ENCODE results near the gene ATXN7L3. TPM values are rescaled to one million over a fixed set of nuclear protein-coding genes. Genes with fewer than 3 reads are reported as not detected.

Gene ATXN7L3
- total RNA-seq, 2 experiments from 2014 or later, result 106 to 122 TPM

DNA sequence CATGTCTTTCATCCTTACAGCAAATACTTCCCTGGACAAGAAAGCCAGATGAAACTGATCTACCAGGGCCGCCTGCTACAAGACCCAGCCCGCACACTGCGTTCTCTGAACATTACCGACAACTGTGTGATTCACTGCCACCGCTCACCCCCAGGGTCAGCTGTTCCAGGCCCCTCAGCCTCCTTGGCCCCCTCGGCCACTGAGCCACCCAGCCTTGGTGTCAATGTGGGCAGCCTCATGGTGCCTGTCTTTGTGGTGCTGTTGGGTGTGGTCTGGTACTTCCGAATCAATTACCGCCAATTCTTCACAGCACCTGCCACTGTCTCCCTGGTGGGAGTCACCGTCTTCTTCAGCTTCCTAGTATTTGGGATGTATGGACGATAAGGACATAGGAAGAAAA, 9.2 kb downstream of the ATXN7L3 start:
- peaks cover 16% of the 10 kb centered on the region for H3K36me3 Mint-ChIP-seq
- DNase-seq (no peak), ATAC-seq (no peak)
- H3K4me3 Mint-ChIP-seq, result no peak overlapping the region
- H3K27me3 Mint-ChIP-seq, result no peaks in the 10 kb centered on the region
- H3K27ac Mint-ChIP-seq, result peak overlapping the region; percentile 65
- H3K4me1 Mint-ChIP-seq, result peaks cover 17% of the 10 kb centered on the region
- CTCF ChIA-PET, result no interaction called here
- no peaks in the 10 kb centered on the region for H3K9me3 Mint-ChIP-seq (ENCODE audit: low read depth)

DNA sequence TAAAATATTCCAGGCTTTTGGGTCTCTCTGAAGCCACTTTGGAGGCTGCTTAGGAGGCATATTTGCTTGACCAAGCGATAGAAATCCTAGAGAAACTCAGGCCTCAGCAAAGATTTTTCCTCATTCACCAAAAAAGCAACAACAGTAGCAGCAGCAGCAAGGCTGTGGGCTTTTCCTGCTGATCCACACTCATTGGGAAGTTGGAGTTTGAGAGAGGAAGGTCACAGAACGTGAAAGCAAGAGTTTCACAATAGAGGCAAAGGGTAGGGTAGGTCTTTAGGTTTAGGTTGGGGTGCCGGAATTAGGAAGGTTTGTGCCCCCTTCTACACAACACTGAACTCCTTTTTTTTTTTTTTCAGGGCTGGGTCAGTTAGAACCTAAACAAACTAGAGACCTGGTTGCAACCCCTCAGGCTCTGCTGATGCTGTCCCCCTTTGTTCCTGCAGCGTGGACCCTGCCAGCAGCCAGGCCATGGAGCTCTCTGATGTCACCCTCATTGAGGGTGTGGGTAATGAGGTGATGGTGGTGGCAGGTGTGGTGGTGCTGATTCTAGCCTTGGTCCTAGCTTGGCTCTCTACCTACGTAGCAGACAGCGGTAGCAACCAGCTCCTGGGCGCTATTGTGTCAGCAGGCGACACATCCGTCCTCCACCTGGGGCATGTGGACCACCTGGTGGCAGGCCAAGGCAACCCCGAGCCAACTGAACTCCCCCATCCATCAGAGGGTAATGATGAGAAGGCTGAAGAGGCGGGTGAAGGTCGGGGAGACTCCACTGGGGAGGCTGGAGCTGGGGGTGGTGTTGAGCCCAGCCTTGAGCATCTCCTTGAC, 10.9 kb downstream of the ATXN7L3 start:
- H3K4me1 Mint-ChIP-seq, result peaks cover 31% of the 10 kb centered on the region
- no peaks in the 10 kb centered on the region for H3K27me3 Mint-ChIP-seq
- no peak for DNase-seq
- H3K9me3 Mint-ChIP-seq (ENCODE audit: low read depth), result no peaks in the 10 kb centered on the region
- CTCF ChIA-PET, result interaction anchor here (1.6 kb wide), 1 partner anchor 21 kb away, joined by 5 read pairs; no protein-coding TSS in a partner anchor
- ATAC-seq, result no peak
- H3K4me3 Mint-ChIP-seq, result peak overlapping the region; percentile 98
- H3K36me3 Mint-ChIP-seq, result peaks cover 13% of the 10 kb centered on the region
- H3K27ac Mint-ChIP-seq, result peak overlapping the region; percentile 98

DNA sequence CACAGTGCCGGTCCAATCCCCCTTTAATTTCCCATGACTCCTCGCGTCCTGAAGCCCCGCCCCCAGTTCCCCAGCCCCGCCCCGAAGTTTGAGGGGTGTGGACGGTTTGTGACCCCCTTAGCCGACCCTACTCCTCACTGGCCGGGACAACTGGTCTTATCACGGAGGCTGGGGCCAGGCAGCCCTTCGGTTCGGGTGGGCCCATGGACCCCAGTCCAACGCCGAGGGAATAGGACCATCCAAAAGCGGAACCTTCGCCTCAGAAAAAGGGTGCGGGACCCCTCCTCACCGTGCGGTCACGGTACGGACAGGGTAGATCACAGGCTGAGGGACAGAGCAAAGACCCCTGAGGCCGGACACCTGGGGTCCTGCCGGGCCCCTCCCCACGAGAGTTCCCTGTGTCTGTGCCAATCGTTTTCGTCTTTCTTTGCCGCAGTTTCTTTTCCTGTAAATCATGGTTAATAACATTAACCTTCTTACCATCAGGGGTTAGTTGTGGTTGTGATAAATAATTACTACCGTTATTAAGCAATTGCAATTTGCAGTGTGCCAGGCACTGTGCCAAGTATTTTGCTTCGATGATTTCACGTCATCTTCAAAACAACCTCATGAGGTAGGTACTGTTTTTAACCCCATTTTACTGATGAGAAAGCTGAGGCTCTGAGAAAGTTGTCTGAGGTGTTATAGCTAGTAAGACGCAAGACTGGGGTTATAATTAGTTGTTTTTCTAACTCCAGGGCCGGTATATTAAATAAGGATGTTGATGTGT, 12.4 kb downstream of the ATXN7L3 start:
- ATAC-seq (peak; percentile 67), DNase-seq (no peak)
- H3K36me3 Mint-ChIP-seq, result peaks cover 13% of the 10 kb centered on the region
- peaks cover 37% of the 10 kb centered on the region for H3K4me1 Mint-ChIP-seq
- peak overlapping the region; percentile 98 for H3K27ac Mint-ChIP-seq
- CTCF ChIA-PET, result interaction anchor here (0.7 to 4.8 kb wide), 13 partner anchors 11 to 145 kb away, joined by 3 to 32 read pairs (median 8); partner anchors contain the start of genes ATXN7L3, HDAC5, HROB and UBTF
- H3K9me3 Mint-ChIP-seq (ENCODE audit: low read depth), result no peaks in the 10 kb centered on the region
- H3K27me3 Mint-ChIP-seq, result no peaks in the 10 kb centered on the region
- peak overlapping the region; percentile 98 for H3K4me3 Mint-ChIP-seq

DNA sequence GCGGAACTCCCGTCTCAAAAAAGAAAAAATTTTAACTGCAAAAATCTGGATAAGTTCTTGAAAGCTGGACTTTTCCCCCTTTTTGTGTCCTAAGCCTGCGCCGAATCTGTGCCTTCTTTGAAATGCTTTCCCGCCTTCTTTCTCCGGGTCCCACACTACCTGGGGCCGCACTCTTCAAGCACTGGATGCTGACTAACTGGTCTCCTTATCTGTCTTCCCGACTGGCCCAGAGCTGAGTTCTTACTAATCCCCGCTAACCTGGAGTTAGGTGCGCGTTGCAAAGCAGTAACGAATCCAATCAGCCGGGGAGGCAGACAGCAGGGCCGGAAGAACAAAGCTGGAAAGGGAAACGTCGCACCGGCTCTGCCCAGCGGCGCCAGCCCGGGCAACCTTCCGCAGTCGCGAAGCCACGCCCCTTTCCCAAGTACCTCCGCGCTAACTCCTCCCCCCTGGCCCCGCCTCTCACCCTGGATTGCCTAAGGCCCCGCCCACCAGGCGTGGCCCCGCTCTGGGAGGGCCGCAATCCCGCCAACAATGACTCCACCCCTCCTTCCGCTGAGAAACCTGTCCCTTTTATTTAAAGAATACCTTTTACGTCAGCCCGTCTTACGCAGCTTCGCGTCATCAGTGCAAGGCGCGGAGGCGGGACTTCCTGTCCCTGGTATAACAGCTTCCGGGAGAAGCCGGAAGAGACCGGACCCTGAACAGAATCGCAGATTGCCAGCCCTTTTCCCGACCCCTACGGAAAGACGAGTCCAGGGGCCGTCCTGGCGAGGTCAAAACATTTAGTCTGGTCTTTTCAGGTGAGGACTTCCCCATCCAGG, 13.2 kb downstream of the ATXN7L3 start, which contains the start of gene TMUB2:
TMUB2 (plus strand) TSS at position 666 of the 824 bp plus-strand sequence. CDS start 737 bp downstream, outside the sequence.
- ATAC-seq (peak; percentile 91), DNase-seq (peak; percentile 99)
- Mint-ChIP-seq H3K27me3 (no peaks in the 10 kb centered on the region), H3K27ac (peak within 1 kb of the TSS; percentile 98), H3K36me3 (peaks cover 20% of the 10 kb centered on the region), H3K4me3 (peak within 1 kb of the TSS; percentile 98), H3K9me3 (ENCODE audit: low read depth) (no peaks in the 10 kb centered on the region), H3K4me1 (peaks cover 42% of the 10 kb centered on the region)
- CTCF ChIA-PET, result interaction anchor here (0.8 to 4.8 kb wide), 19 partner anchors 12 to 243 kb away, joined by 3 to 32 read pairs (median 5); partner anchors contain the start of genes ATXN7L3, GRN, HDAC5 and HROB

DNA sequence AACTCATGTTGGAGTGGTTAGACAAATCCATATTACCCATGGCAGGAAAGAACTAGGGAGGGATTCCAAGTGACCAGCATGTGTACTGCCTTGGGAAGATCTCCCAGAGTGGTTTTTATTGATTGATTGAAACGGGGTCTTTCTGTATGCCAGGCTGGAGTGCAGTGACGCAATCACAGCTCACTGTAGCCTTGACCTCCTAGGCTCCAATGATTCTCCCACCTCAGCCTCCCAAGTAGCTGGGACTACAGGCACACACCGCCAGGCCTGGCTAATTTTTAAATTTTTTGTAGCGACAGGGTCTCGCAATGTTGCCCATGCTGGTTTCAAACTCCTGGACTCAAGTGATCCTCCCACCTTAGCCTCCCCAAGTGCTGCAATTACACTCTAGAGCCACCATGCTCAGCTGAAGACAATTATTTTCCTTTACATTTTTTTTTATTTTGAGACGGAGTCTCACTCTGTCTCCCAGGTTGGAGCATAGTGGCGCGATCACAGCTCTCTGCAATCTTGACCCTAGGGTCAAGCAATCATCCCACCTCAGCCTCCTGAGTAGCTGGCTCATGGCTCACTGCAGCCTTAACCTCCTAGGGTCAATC, 15.4 kb downstream of the ATXN7L3 start:
- Mint-ChIP-seq H3K9me3 (ENCODE audit: low read depth) (no peaks in the 10 kb centered on the region), H3K27ac (no peak overlapping the region), H3K36me3 (peaks cover 13% of the 10 kb centered on the region), H3K27me3 (no peaks in the 10 kb centered on the region), H3K4me3 (peak overlapping the region; percentile 13), H3K4me1 (peaks cover 40% of the 10 kb centered on the region)
- ATAC-seq (no peak), DNase-seq (no peak)
- CTCF ChIA-PET, result interaction anchor here (1.3 to 4.8 kb wide), 9 partner anchors 14 to 161 kb away, joined by 4 to 32 read pairs (median 8); partner anchors contain the start of genes ATXN7L3, GRN and HDAC5

DNA sequence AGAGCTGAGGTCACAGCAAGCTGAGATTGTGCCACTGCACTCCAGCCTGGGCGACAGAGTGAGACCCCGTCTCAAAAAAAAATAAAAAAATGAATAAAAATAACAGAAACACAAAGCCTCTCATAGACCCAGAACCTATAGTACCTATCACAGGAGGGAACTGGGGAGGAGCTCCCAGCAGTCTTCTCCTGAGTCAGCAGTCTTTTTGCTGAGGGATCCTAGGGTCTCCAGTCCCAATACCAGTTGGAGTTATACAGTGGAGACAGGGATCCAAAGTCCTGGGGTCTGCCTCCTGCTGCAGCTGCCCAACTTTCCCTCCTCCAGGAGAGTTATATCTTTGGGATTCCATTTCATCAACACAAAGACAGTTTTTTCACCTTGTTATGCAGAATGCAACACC, 16.7 kb downstream of the ATXN7L3 start:
- Mint-ChIP-seq H3K27ac (peak overlapping the region; percentile 32), H3K4me1 (peaks cover 31% of the 10 kb centered on the region), H3K27me3 (no peaks in the 10 kb centered on the region), H3K9me3 (ENCODE audit: low read depth) (no peaks in the 10 kb centered on the region), H3K4me3 (no peak overlapping the region), H3K36me3 (peaks cover 18% of the 10 kb centered on the region)
- CTCF ChIA-PET, result interaction anchor here (1.3 kb wide), 1 partner anchor 43 kb away, joined by 4 read pairs; no protein-coding TSS in a partner anchor
- ATAC-seq (no peak), DNase-seq (no peak)

DNA sequence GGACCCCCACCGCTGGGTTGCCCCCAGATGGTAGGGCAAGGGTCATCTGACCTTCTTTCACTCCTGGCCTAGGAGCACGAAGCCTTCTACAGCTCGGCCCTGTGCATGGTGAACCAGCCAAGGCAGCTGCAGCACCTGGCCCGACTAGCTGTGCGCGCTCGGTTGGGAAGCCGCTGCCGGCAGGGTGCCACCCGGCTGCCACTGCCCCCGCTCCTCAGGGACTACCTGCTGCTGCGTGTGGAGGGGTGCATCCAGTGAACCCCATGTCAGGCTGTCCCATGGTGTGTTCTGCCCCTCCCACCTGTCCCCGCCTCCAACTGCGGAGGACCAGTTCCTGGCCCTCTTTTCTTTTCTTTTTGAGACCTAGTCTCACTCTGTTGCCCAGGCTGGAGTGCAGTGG, 21.6 kb downstream of the ATXN7L3 start:
- CTCF ChIA-PET, result no interaction called here
- H3K4me1 Mint-ChIP-seq, result peaks cover 6% of the 10 kb centered on the region
- no peak overlapping the region for H3K4me3 Mint-ChIP-seq
- no peak for ATAC-seq
- no peak overlapping the region for H3K27ac Mint-ChIP-seq
- no peaks in the 10 kb centered on the region for H3K9me3 Mint-ChIP-seq (ENCODE audit: low read depth)
- H3K36me3 Mint-ChIP-seq, result peaks cover 22% of the 10 kb centered on the region
- no peak for DNase-seq
- H3K27me3 Mint-ChIP-seq, result no peaks in the 10 kb centered on the region

DNA sequence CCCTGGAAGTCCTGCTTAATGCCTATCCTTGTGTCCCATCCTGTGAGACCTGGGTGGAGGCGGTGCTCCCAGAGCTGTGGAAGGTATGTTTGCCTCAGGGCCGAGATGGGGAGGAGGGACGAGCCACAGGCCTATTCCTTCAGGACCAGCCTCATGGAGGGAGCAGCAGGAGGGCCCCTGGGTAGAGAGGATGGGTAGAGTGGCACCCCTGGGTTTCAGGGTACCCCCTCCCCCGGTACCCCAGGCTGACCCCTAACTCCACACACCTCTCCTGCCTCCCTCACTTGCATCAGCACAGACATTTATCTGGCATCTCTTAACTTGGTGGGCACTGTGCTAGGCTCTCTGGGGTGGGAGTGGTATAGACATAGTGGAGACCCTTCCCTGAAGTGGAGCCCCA, 22.0 kb downstream of the ATXN7L3 start:
- no peak for ATAC-seq

DNA sequence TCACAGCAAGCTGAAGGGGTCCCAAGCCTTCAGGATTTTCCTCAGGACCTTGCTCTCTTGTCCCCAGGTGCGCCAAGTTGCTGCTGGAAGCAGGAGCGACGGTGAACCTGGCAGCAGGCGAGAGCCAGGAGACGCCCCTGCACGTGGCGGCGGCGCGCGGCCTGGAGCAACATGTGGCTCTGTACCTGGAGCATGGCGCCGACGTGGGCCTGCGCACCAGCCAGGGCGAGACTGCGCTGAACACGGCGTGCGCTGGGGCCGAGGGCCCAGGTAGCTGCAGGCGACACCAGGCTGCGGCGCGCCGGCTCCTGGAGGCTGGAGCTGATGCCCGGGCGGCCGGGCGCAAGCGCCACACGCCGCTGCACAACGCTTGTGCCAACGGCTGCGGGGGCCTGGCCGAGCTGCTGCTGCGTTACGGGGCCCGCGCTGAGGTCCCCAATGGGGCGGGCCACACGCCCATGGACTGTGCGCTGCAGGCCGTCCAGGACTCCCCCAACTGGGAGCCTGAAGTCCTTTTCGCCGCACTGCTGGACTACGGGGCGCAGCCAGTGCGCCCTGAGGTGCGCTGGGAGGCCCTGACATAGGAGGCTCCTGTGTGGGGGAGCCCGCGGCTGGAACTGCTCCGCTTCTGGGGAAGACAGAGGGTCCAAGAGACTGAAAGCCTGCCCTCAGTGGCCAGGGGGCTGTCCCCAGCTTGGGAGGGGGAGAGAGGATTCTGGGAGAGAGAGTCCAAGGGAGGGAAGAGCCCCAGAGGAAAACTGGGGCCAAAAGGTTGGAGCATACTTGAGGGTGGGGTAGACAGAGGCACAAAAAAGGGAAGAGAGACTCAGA, 22.8 kb downstream of the ATXN7L3 start:
- CTCF ChIA-PET, result no interaction called here
- Mint-ChIP-seq H3K27me3 (no peaks in the 10 kb centered on the region), H3K36me3 (peaks cover 19% of the 10 kb centered on the region), H3K27ac (no peak overlapping the region), H3K9me3 (ENCODE audit: low read depth) (no peaks in the 10 kb centered on the region), H3K4me1 (peaks cover 3% of the 10 kb centered on the region), H3K4me3 (no peak overlapping the region)
- DNase-seq (no peak), ATAC-seq (no peak)

More for the DNA sequence above, 22.0 kb downstream of the ATXN7L3 start:
- Mint-ChIP-seq H3K4me3 (no peak overlapping the region), H3K9me3 (ENCODE audit: low read depth) (no peaks in the 10 kb centered on the region), H3K4me1 (peaks cover 5% of the 10 kb centered on the region), H3K36me3 (peaks cover 22% of the 10 kb centered on the region), H3K27me3 (no peaks in the 10 kb centered on the region), H3K27ac (no peak overlapping the region)
- CTCF ChIA-PET, result no interaction called here
- no peak for DNase-seq

DNA sequence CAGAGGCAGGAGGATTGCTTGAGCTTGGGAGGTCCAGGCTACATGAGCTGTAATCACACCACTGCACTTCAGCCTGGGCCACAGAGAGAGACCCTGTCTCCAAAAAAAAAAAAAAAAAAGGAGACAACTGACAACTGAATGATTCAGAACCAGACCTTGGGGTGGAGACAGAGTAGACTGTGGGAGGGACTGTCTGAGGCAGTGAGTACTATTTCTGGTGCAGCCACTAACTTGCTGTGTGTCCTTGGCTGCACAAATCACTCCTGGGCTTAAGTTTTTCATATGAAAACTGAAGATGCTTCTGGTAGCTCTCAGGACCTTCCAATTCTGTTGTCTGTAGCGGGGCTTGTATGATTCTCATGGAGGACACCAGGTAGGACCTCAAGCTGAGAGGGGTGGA, 23.4 kb downstream of the ATXN7L3 start:
- ATAC-seq (no peak), DNase-seq (no peak)
- no peaks in the 10 kb centered on the region for H3K4me1 Mint-ChIP-seq
- no peaks in the 10 kb centered on the region for H3K27me3 Mint-ChIP-seq
- CTCF ChIA-PET, result no interaction called here
- no peak overlapping the region for H3K4me3 Mint-ChIP-seq
- no peaks in the 10 kb centered on the region for H3K9me3 Mint-ChIP-seq (ENCODE audit: low read depth)
- H3K27ac Mint-ChIP-seq, result no peak overlapping the region
- peaks cover 15% of the 10 kb centered on the region for H3K36me3 Mint-ChIP-seq

DNA sequence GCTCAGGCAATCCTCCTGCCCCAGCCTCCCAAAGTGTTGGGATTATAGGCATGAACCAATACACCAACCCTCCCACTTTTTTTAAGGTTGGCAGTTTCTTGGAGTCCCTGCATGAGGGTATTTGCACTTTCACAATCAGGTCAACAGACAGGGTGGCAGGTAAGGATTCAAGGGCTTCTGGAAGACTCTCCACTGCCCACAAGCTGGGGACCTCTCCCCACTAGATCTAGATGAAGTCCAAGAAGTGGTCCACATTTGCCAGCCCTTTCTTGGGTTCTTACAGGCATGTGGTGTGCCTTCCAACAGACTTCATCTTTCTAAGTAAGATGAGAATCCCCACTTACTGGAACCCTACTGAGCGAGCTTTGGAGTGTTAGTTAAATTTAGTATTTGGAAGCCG, 25.3 kb downstream of the ATXN7L3 start:
- Mint-ChIP-seq H3K4me1 (no peaks in the 10 kb centered on the region), H3K4me3 (no peak overlapping the region), H3K27me3 (no peaks in the 10 kb centered on the region), H3K9me3 (ENCODE audit: low read depth) (no peaks in the 10 kb centered on the region), H3K27ac (no peak overlapping the region), H3K36me3 (peaks cover 15% of the 10 kb centered on the region)
- CTCF ChIA-PET, result interaction anchor here (1.5 kb wide), 1 partner anchor 51 kb away, joined by 4 read pairs; no protein-coding TSS in a partner anchor
- DNase-seq (no peak), ATAC-seq (no peak)
